ENCODE measurements around the gene PLXNB1.
A peak's percentile ranks its signal among the peaks of the same experiment; 100 is the strongest.

PLXNB1 gene

DNA sequence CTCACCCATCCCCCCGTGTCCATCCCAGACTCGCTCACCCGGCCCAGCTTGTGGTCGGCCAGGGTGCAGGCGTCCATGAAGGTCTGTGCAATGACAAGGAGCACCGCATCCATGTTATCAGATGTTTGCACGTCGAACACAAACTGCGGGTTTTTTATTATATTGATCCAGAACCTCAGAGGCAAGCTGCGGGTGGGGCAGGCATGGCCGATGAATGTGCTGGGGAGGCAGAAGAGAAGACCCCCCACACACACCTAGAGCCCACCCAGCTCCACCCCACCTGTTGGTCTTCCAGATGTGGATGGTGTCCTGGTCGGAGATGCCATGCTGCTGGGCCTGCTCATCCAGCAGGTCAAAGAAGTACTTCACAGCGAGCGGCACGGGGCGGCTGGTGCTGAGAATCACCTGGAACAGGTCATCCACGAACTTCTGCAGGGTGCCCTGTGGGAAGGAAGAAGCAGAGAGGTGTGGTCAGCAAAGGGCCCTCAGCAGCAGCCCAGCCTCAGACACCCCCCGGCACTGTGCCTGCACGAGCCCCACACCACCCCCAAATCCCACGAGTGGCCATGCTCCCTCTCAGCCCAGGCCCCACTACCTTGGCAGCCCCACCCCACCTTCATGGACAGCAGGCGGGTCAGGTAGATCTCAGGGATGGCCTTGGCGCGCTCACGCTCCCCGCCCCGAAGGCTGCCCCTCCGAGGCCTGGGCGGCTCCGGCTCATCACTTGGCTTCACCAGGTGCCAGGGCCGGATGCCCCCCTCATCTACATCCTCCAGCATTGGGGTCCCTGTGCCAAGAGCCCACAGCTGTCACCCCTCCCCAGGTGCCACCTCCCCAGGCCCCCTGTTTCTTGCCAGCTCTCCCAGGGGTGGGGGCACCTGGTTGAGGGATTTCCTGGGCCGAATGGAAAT is 20.3 kb downstream of the PLXNB1 start:
- DNase-seq, result peak; percentile 5
- H3K27ac ChIP-seq, result no peak overlapping the region
- no peaks in the 10 kb centered on the region for H3K27me3 ChIP-seq (ENCODE audit: insufficient read depth, low read depth, severe bottlenecking)
- TF ChIP-seq, protein P1, sequence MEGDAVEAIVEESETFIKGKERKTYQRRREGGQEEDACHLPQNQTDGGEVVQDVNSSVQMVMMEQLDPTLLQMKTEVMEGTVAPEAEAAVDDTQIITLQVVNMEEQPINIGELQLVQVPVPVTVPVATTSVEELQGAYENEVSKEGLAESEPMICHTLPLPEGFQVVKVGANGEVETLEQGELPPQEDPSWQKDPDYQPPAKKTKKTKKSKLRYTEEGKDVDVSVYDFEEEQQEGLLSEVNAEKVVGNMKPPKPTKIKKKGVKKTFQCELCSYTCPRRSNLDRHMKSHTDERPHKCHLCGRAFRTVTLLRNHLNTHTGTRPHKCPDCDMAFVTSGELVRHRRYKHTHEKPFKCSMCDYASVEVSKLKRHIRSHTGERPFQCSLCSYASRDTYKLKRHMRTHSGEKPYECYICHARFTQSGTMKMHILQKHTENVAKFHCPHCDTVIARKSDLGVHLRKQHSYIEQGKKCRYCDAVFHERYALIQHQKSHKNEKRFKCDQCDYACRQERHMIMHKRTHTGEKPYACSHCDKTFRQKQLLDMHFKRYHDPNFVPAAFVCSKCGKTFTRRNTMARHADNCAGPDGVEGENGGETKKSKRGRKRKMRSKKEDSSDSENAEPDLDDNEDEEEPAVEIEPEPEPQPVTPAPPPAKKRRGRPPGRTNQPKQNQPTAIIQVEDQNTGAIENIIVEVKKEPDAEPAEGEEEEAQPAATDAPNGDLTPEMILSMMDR (IDR thresholded peaks at IDR 0.05; ENCODE audit: low read depth, low read length), result no peak
- peaks cover 96% of the 10 kb centered on the region for H3K36me3 ChIP-seq
- no peak overlapping the region for H3K4me3 ChIP-seq (ENCODE audit: low read depth, low read length)
- no peaks in the 10 kb centered on the region for H3K9me3 ChIP-seq (ENCODE audit: severe bottlenecking)

- no peak overlapping the region for H3K27ac ChIP-seq
- no peak overlapping the region for H3K4me3 ChIP-seq (ENCODE audit: low read depth, low read length)
- no peaks in the 10 kb centered on the region for H3K27me3 ChIP-seq (ENCODE audit: insufficient read depth, low read depth, severe bottlenecking)
- peaks cover 97% of the 10 kb centered on the region for H3K36me3 ChIP-seq
- H3K9me3 ChIP-seq (ENCODE audit: severe bottlenecking), result no peaks in the 10 kb centered on the region
- peak; percentile 44 for DNase-seq
- TF ChIP-seq, protein P1 (IDR thresholded peaks at IDR 0.05; ENCODE audit: low read depth, low read length), result peak; percentile 59
These were observed 21.0 kb downstream of the PLXNB1 start for GRCh38 chr3:48408823-48409281.

DNA sequence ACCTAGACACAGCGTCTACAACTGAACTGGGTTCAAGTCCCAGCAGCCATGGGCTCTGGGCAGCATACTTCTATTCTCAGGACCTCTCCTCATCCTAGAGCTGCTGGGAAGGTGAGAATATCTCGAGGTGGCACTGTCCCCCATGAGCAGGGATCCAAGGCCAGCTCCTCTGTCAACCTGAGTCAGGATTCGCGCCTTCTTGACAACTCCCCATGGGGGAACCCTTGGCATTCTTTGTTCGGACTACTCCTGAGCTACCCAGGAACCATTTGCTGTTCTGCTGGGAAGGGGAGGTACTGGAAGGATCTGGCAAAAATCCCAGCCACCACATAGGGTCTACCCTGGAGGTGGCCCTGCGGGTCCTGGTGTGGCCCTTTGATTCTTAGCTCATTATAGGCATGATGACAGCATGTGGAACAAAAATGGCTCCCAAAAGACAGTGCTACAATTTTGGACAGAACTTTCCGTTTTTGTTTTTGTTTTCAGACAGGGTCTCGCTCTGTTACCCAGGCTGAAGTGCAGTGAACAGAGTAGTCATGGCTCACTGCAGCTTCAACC is 22.3 kb downstream of the PLXNB1 start:
- Histone ChIP-seq H3K9me3 (ENCODE audit: severe bottlenecking) (no peaks in the 10 kb centered on the region), H3K4me3 (ENCODE audit: low read depth, low read length) (no peak overlapping the region), H3K27ac (no peak overlapping the region), H3K27me3 (ENCODE audit: insufficient read depth, low read depth, severe bottlenecking) (no peaks in the 10 kb centered on the region), H3K36me3 (peaks cover 90% of the 10 kb centered on the region)
- TF ChIP-seq, protein P1 (IDR thresholded peaks at IDR 0.05; ENCODE audit: low read depth, low read length), result no peak
- no peak for DNase-seq

- H3K4me3 ChIP-seq (ENCODE audit: low read depth, low read length), result no peak overlapping the region
- H3K27ac ChIP-seq, result no peak overlapping the region
- H3K36me3 ChIP-seq, result peaks cover 81% of the 10 kb centered on the region
- peak; percentile 4 for DNase-seq
- no peaks in the 10 kb centered on the region for H3K27me3 ChIP-seq (ENCODE audit: insufficient read depth, low read depth, severe bottlenecking)
- no peaks in the 10 kb centered on the region for H3K9me3 ChIP-seq (ENCODE audit: severe bottlenecking)
- TF ChIP-seq, protein P1 (IDR thresholded peaks at IDR 0.05; ENCODE audit: low read depth, low read length), result no peak
These were observed 23.1 kb downstream of the PLXNB1 start for GRCh38 chr3:48406443-48407431.

GRCh38 chr3:48405971-48406370 is 23.9 kb downstream of the PLXNB1 start:
- Histone ChIP-seq H3K27me3 (ENCODE audit: insufficient read depth, low read depth, severe bottlenecking) (no peaks in the 10 kb centered on the region), H3K27ac (no peak overlapping the region), H3K36me3 (peaks cover 73% of the 10 kb centered on the region), H3K4me3 (ENCODE audit: low read depth, low read length) (no peak overlapping the region), H3K9me3 (ENCODE audit: severe bottlenecking) (no peaks in the 10 kb centered on the region)
- TF ChIP-seq, protein P1 (IDR thresholded peaks at IDR 0.05; ENCODE audit: low read depth, low read length), result no peak
- peak; percentile 3 for DNase-seq

Data from WERI-Rb-1 (cell line).